DOHH2 (cell line): ENCODE data around the gene DOK6.

ENCODE experiments used
- EZH2phosphoT487 ChIP-seq: fragments of 200-600 bp; sonication (generic); IDR thresholded peaks from 2 replicates; pipeline ENCODE4 v1.6.1; 2017; ENCODE audit warnings: borderline replicate concordance, mild to moderate bottlenecking, antibody characterized with exemption, low read length, moderate library complexity, mixed read lengths
- TF ChIP-seq, protein P1 (sequence below): fragments of 200-600 bp; sonication (generic); IDR thresholded peaks from one replicate; pipeline ENCODE4 v1.5.1; 2014; ENCODE audit warnings: antibody characterized with exemption, mild to moderate bottlenecking, low read depth, low read length; ENCODE audit not compliant: poor library complexity, severe bottlenecking

DNA sequence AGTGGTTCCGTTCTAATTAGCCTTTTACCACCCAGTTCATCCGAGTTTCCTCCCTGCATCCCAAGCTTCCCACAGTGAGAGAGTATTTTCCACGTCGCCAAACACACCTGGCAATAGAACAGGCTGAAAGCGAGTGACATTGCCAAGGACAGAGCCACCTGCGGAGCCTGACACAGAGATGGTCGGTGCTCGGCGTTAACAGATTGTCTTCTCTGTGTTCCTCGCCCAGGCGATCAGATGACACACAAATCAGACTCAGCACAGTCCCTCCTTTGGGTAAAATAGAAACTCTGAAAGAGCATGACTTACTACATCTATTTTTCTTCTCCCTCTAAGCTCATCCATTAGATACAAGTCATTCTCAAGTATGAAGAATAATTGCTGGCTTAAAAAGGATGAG lies 439.3 kb downstream of the DOK6 start:
- TF ChIP-seq, protein P1, sequence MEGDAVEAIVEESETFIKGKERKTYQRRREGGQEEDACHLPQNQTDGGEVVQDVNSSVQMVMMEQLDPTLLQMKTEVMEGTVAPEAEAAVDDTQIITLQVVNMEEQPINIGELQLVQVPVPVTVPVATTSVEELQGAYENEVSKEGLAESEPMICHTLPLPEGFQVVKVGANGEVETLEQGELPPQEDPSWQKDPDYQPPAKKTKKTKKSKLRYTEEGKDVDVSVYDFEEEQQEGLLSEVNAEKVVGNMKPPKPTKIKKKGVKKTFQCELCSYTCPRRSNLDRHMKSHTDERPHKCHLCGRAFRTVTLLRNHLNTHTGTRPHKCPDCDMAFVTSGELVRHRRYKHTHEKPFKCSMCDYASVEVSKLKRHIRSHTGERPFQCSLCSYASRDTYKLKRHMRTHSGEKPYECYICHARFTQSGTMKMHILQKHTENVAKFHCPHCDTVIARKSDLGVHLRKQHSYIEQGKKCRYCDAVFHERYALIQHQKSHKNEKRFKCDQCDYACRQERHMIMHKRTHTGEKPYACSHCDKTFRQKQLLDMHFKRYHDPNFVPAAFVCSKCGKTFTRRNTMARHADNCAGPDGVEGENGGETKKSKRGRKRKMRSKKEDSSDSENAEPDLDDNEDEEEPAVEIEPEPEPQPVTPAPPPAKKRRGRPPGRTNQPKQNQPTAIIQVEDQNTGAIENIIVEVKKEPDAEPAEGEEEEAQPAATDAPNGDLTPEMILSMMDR = no peak
- no peak for TF ChIP-seq EZH2phosphoT487
